SIG-M5 treated with dmso at 0.1 percent for 504 hours (cell line): ENCODE data around the gene PPIL1.
"Not testable (repeated sequence)": the region's sequence is repeated elsewhere in the genome, so short reads cannot be mapped to it uniquely, and the experiment has no call there.

Source experiments
- DNase-seq: peaks from one replicate; lab custom pipeline; 2025; ENCODE audit not compliant: unreplicated experiment; lab: John Stamatoyannopoulos, UW

PPIL1 gene

GRCh38 chr6:36817176-36817817 is 57.3 kb downstream of the PPIL1 start:
- DNase-seq: no peak

GRCh38 chr6:36815962-36816735 is 58.5 kb downstream of the PPIL1 start:
- DNase-seq: no peak

- DNase-seq: no peak
These were observed 60.4 kb downstream of the PPIL1 start for GRCh38 chr6:36814249-36814648.

GRCh38 chr6:36813526-36813925 is 61.1 kb downstream of the PPIL1 start:
- no peak for DNase-seq

- not testable (repeated sequence) for DNase-seq
These were observed 61.6 kb downstream of the PPIL1 start for GRCh38 chr6:36813047-36813446.

GRCh38 chr6:36809941-36810803 is 64.4 kb downstream of the PPIL1 start:
- DNase-seq: no peak

- no peak for DNase-seq
These were observed 65.4 kb downstream of the PPIL1 start for GRCh38 chr6:36809156-36809555.

- no peak for DNase-seq
These were observed 66.0 kb downstream of the PPIL1 start for GRCh38 chr6:36808634-36809033.

GRCh38 chr6:36807750-36808149 is 66.9 kb downstream of the PPIL1 start:
- no peak for DNase-seq

- DNase-seq: no peak
These were observed 67.5 kb downstream of the PPIL1 start for GRCh38 chr6:36807143-36807542.

GRCh38 chr6:36805917-36806316 is 68.7 kb downstream of the PPIL1 start:
- DNase-seq: no peak

GRCh38 chr6:36805096-36805797 is 69.4 kb downstream of the PPIL1 start:
- DNase-seq: no peak
